Fibroblast of lung (primary cell): Measurements from ENCODE around the gene PRDM11.

Source experiments
- CTCF ChIP-seq, 2 donors: IDR thresholded peaks in 1 of 2; conservative IDR thresholded peaks in 1 of 2; 1 replicate in 1 of 2; 2 replicates in 1 of 2; pipeline ENCODE4 v1.5.1; 2011 to 2012; ENCODE audit warnings: low read length in 2 of 2, control low read depth in 1 of 2, inconsistent platforms in 1 of 2, low read depth in 1 of 2, mild to moderate bottlenecking in 1 of 2
- EZH2 ChIP-seq: IDR thresholded peaks from 2 replicates; pipeline ENCODE4 v1.5.1; 2012; ENCODE audit warnings: low read length, control low read depth, mild to moderate bottlenecking; ENCODE audit errors: missing control alignments

DNA sequence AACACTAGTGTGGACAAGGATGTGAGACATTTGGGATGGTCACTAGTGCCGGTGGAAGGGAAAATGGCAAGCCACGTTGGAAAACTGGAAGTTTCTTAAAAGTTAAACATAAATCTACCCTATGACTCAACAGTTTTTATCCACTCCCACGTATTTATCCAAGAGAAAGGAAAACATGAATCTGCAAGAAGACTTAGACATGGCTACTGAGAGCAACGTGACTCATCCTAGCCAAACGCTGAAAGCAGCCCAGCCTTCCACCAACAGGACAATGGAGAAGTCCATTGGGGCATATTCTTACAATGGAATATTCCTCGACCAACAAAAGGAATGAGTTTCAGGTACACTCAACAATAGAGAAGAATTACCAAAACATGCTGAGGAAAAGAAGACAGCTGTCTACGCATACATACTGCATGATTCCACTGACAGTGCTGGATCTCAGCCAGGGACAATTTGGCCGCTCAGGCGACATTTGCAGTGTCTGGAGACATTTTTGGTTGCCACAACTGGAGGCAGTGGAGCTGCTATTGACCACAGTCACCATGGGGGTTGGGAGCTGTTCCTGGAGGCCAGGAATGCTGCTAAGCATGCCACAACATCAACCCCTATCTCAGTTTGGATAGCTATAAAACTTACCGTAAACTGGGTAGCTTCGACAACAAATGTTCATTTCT is 118.5 kb downstream of the PRDM11 start:
- TF ChIP-seq CTCF (conservative IDR thresholded peaks at IDR 0.05 in 1 of 2, IDR thresholded peaks at IDR 0.05 in 1 of 2; ENCODE audit: low read depth in 1 of 2, low read length in 2 of 2) (no peak), EZH2 (no peak)
